GM18507 (cell line): ENCODE data around the gene COX6B2.
"Not testable (repeated sequence)": the region's sequence is repeated elsewhere in the genome, so short reads cannot be mapped to it uniquely, and the experiment has no call there.

Experiments used
- DNase-seq: peaks from one replicate; pipeline ENCODE4 v3.0.0; 2011; ENCODE audit warnings: low read depth; ENCODE audit not compliant: insufficient read length; ENCODE audit errors: extremely low spot score
- FAIRE-seq: peaks from 2 replicates; lab custom pipeline; 2011; peaks lifted over from hg19 to GRCh38; lab: Jason Lieb, UNC

Gene COX6B2

GRCh38 chr19:55345818-55346724 is 8.4 kb downstream of the COX6B2 start:
- no peak for FAIRE-seq
- DNase-seq, result no peak

GRCh38 chr19:55345101-55345817 is 9.3 kb downstream of the COX6B2 start:
- no peak for FAIRE-seq
- no peak for DNase-seq

GRCh38 chr19:55344444-55344843 is 10.1 kb downstream of the COX6B2 start:
- FAIRE-seq, result no peak
- DNase-seq, result no peak

GRCh38 chr19:55341595-55342531 is 12.7 kb downstream of the COX6B2 start:
- DNase-seq, result no peak
- no peak for FAIRE-seq

GRCh38 chr19:55341171-55341588 is 13.3 kb downstream of the COX6B2 start:
- FAIRE-seq (peak; percentile 89), DNase-seq (peak; percentile 74)

GRCh38 chr19:55340784-55341147 is 13.8 kb downstream of the COX6B2 start:
- FAIRE-seq (no peak), DNase-seq (no peak)

GRCh38 chr19:55339889-55340783 is 14.4 kb downstream of the COX6B2 start:
- DNase-seq, result no peak
- FAIRE-seq, result no peak

GRCh38 chr19:55339105-55339888 is 15.2 kb downstream of the COX6B2 start, which contains the start of gene KMT5C:
KMT5C (plus strand) TSS chr19:55339876; CDS start chr19:55341937, 2,061 bp downstream.
- DNase-seq (peak; percentile 98), FAIRE-seq (peak; percentile 100)

GRCh38 chr19:55336101-55336500 is 18.4 kb downstream of the COX6B2 start:
- DNase-seq (no peak), FAIRE-seq (no peak)

- DNase-seq, result no peak
- FAIRE-seq, result no peak
These were observed 20.6 kb downstream of the COX6B2 start for GRCh38 chr19:55333870-55334269.

- DNase-seq, FAIRE-seq: not testable (repeated sequence)
These were observed 24.7 kb downstream of the COX6B2 start for GRCh38 chr19:55329791-55330190.

- not testable (repeated sequence) for DNase-seq, FAIRE-seq
These were observed 25.7 kb downstream of the COX6B2 start for GRCh38 chr19:55328774-55329318.

GRCh38 chr19:55325172-55325571 is 29.3 kb downstream of the COX6B2 start, which contains the start of gene TMEM150B:
TMEM150B (minus strand) TSS chr19:55325341; CDS start chr19:55321036, 4,305 bp downstream.
- no peak for DNase-seq
- FAIRE-seq, result no peak

- DNase-seq, result no peak
- no peak for FAIRE-seq
These were observed 29.9 kb downstream of the COX6B2 start for GRCh38 chr19:55324662-55325061.

GRCh38 chr19:55322204-55322885 is 32.2 kb downstream of the COX6B2 start:
- FAIRE-seq, result no peak
- no peak for DNase-seq

GRCh38 chr19:55321466-55322137 is 32.9 kb downstream of the COX6B2 start:
- FAIRE-seq, result no peak
- DNase-seq, result no peak
